GM19099 (cell line): Measurements from ENCODE around the gene STK32C.

Experiments
- POLR2A ChIP-seq: IDR thresholded peaks from 3 replicates; pipeline ENCODE4 v1.6.1; 2011; ENCODE audit warnings: low read depth; ENCODE audit not compliant: insufficient read length; ENCODE audit errors: extremely low read depth

Gene STK32C

DNA sequence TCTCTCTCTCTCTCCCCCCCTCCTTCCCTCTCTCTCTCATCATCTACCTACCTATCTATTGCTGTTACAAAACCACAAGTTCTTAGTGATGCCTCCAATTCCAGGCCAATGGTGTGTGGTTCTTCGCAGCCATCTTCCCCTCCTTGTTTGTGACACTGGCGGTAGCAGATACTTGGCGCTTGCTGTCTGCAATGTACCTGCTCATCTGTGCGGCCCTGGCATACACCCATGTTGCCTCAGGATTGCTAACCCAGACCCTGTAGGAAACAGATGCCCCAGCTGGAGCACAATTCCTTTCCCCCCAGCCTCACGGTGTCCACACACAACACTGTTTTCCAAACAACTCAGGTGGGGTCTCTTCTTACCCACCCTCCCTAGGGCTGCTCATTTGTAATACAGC, 134.6 kb downstream of the STK32C start:
- TF ChIP-seq POLR2A = no peak

DNA sequence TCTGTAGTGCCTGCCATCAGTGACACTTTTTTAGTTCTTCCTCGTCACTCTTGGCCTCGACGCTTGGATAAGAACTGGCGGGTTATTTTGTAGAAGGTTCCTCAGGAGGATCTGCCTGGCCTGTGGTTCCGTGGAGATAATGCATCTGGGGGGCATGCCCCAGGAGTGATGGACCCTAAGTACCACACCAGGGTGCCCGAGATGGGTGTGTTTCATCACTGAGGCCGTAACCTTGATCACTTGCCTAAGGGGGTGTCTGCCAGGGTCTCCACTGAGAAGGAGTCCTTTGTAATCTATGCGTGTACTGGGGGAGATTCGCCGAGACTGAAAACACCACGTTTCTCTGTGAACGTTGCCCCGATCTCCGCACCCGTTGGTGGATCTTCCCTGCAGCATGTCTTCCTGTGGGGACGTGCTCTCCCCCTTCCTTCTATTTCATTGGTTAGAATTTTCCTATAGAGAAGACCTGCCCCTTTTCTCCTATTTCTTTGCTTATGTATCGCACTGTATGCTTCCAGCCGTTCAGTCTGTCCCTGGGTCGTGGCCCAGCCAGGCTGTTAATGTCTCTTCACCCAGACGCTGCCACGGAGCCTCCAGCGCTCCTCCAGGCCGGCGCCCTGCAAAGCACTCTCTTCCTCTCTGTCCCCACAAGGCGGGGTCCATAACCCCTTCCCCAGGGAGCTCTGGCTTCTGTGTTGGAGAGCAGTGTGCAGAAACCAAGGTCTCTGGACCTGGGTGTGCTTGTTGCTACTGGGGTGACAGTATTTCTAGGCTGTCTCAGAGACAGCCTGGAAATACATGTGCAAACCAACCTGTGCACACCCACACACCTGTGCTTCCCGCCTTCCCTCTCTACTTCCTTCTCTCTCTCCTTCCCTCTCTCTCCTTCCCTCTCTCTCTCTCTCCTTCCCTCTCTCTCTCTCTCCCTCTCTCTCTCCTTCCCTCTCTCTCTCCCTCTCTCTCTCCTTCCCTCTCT, 135.4 kb downstream of the STK32C start:
- no peak for TF ChIP-seq POLR2A

DNA sequence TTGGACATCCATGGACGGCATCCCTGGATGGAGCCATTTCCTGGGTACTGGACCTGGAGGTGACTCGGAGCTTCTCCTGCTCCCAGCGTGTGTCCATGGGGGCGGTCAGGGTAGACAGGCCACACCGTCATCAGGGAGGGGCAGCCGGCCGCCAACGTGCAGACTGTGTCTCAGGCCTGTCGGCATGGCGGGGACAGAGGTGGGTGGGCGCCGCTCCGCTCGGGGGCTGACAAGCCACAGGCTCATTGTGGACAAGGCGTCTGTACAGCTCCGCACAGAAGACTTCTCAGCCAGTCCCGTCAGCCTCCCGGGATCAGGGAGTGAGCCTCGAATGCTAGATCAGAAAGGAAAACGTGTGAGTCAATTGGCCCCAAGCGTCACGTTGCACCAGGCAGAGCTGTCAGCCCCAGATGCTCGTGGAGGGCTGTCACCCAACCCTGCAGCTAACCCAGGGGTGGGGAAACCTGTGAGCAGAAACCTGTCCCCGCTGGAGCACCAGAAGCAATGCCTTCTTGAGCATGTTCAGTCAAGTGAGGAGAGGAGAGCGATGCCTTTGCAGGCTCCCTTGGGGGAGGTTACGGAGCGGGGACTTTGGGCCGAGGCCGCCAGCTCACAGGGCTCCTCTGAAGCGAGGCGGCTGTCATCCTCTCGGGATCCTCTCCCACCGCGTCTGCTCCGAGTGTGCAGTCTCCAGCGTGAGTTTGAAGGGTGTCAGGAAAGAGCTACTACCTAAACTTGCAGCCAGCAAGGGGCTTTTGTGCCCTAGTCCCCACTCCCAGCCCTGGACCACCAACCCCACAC, 137.0 kb downstream of the STK32C start:
- no peak for TF ChIP-seq POLR2A

DNA sequence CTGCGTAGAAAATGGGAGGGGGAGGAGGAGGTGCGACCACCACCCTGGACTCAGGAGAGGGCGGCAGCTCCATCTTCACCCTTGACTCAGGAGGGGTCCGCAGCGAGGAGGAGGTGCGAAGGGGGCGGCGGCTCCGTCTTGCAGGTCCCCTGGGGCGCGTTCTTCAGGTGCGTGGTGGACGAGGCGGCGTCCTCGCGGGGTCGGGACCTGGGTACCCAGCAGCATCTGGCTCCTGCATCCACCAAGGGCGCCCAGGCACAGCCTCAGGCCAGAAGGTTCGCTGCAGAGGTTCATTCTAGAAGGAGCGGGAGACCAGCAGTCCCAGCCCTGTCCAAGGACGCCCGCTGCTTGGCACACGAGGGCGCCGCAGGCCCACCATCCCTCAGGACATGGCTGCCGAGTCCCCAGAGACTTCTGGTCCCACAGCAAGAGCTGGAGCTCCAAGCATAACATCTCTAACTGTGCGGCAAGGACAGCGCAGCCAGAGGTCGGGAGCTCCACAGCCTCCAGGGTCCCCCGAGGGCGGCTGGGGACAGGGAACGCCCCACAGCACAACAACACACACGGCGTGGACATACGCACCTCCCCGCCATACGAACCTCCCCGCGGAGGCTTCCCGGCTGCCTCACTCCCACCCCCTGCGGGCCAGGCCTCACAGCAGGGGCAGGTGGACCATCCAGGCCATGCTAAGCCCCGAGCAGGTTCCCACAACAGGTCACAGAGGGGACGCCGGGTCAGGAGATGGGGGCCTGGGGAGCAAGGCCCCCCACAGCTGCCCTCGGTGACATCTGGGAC, 137.8 kb downstream of the STK32C start:
- TF ChIP-seq POLR2A = no peak

DNA sequence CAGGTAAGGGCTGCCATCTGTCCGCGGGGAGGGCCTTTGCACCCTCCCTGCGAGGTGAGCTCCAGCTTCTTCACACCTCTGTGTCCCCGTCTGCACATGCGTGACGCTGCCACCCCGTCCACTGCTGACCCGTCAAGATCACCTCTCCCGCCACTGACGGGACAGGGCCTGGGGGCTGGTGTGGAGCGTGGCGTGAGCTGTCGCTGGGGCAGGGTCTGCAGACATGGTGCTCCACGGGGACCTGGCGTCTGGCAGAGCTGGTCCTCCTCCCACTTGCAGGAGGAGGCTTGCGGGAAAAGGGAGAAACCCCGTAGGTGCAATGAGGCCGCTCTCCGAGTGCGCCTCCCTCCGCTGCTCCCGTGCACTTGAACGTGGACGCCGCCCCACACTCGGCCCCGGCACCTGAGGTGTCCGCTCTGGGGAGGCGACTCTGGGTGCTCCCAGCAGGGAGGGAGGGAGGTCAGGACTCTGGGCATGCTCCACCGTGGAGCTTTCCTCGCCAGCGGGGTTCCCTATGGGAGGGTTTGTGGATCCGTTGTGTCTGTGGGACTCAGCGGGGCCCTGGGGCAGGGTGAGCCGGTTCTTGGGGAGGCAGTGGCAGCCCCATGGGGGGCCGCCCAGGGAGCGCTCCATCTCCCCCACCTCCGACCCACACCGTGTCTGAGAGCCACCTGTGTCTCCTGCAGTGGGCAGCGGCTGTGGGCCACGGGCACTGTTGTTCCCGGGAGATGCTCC, 138.6 kb downstream of the STK32C start:
- no peak for TF ChIP-seq POLR2A

DNA sequence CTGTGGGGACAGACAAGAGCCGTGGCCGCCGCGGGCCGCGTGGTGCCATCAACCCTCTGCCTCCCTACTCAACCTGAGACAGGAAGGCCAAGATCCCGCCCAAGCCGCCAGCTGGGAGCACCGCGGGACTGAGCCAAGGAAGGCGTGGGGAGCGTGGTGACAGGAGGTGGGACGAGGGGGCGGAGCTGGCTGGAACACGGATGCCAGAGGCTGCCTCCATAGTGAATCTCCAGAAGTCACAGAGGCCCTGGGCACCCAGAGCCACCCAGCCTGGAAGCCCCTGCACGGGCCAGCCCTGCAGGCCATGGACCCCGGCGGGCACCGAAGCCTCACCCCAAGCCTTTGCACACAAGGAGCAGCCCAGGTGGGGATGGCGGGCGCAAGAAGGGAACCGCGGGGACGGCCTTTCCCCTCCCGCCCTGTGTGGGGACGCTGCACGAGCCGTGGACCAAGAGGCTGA, 139.1 kb downstream of the STK32C start:
- no peak for TF ChIP-seq POLR2A

DNA sequence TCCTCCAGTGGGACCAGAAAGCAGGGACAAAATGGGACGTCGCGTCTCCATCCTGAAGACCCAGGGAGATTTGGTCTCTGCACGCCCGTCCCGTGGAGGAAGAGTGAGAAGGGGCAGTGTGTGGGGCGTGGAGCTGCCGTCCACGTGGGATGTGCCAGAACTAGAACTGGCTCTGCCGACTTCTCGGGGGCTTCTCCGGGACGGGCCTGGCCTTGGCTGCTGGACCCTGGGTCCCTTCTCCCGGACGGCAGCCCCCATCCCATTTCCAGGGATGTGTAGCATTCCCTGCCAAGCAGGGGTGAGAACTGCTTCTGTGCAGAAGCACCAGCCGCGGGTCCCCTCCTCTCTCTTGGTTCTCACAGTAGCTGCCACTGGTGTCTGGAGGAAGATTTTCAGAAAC, 139.8 kb downstream of the STK32C start:
- no peak for TF ChIP-seq POLR2A

DNA sequence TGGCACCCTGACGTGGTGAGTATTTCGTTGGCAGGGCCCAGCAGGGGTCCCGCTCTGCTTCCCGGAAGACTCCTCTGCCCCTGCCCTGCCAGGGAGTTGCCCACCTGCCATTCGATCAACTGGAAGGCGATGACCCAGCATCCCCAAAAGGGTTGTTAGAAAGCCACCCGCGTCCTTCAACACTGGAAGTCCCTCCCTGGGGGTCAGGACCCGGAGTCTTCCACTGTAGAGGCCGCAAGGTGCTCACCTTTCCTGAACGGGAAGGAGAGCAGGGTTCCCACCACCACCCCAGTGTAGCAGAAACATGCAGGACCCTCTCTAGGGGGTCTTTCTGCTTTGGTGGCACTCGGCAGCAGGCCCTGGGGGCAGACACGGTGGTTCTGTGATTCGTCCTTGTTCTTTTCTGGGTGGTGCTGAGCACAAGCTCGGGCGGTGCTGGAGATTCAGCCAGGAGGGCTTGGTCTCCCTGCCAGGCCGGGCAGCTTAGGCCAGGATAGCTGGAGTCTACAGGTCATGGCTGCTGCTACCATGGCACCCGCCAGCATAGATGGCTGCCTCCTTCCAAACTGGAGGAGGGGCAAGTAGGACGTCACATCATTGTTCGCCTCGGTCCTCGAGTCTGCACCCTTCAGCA, 140.6 kb downstream of the STK32C start:
- no peak for TF ChIP-seq POLR2A

DNA sequence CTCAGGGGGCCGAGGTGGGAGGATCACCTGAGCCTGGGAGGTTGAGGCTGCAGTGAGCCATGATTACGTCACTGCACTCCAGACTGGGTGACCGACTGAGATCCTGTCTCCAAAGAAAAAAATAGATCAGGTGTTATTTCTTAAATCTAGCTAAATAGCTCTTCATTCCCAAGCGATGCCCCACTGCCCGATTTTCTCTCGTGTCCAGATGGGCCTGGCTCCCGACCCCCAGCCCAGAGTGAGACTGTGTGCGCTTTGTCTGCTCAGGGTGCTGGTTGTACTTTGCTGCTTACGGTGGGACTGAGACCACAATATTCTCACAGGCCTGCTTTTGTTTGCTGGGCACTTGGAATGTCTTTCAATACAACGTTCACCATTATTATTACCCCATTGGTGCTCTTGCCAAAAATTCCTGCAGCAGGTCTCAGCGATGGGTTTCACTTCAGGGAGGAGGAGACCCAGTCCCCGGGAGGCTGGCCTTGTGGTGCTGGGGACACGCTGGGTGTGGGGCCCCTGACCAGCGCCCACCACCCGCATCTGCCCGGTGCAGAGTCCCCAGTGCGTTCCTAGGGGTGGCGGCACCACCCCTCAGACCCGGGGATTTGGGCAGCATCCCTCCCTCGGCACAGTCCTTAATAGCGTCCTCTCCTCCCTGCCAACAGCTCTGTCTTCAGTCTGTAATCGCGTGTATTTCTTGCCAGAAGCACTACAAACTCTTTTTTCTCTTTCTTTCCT, 141.4 kb downstream of the STK32C start:
- TF ChIP-seq POLR2A = no peak

DNA sequence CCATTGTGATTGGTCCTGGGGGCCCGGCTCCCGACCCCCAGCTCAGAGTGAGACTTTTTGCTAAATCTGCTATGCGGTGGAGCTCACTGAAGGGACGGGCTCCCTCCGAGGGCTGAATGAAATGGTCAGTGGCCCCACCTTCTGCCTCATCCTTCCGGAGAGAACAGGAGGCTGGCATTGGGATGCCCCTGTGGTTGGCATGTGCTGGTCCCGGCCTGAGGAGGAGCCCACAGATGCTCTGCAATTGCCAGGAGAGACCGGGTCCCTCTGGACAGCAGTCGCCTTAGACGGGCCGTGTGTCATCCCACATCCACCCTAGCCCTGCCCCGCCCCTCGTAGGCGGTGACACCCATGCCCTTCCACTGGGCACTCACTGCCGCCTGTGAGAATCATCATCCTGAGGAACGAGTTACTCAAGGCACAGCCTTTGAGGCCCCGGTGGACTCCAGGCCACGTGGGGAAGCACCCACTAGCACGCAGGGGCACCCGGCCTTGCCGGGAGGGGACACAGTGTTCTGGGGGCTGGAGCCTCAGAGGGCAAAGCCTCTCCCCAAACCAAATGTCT, 142.3 kb downstream of the STK32C start:
- no peak for TF ChIP-seq POLR2A

DNA sequence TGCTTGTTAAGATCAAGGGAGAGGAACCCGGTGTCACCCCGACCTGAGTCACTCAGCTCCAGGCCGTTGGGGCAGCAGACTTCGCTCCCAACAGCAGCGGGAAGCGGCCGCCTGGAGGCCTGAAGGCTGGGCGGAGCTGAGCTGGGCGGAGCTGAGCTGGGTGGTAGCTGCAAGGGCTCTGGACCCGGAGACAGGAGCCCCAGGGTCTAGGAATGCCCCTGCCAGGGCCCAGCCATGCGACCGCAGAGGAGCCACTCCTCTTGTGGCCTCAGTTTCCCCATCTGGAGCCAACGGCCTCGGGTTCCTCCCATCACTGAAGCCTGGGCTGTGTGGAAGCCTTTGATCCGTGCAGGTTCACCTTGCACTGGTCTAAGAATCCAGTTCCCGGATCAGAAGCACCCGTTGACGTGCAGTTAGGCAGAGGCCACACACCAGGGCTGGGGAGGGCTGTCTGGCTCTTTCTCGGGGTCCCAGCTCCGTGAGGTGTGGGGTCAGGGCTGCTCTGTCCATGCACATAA, 142.9 kb downstream of the STK32C start:
- TF ChIP-seq POLR2A = no peak

DNA sequence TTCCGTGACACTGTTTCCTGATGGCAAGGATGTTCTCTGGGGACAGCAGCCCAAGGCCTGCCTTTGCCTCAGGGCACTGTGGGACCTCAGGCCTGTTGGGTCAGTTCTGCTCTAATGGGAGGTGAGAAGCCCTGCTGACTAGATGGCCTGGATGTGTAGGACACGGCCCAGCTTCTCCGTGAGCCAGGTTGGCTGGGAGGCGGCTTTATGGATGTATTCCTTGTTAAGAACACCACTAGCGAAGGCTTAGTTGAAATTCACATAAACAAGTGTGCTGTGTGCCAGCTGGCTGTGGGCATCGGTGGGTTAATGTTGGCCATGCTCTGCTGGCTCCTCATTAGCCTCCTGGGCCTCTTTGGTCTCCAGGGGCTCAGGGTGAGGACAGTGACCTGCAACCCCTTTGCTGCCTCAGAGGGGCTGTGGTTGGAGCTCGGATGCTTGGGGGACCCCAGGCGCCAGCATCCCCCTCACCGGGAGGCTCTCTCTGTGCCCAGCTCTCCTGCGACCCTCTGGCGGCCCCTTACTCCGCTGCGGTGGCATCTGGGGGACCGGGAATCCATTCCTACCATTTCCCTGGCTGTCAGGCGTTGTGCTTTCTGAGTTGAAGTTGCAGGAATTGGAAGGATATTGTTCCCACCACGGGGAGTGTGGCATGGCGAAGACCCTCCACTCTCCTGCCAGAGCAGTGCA, 143.8 kb downstream of the STK32C start:
- TF ChIP-seq POLR2A = no peak
